GM18505 (cell line): Measurements from ENCODE around the gene HMCN2.

Experiments
- ATAC-seq: cut with Tn5 transposase; IDR thresholded peaks from one replicate; pipeline ENCODE4 v1.9.1; 2021; ENCODE audit not compliant: unreplicated experiment
- POLR2A ChIP-seq: IDR thresholded peaks from 4 replicates; pipeline ENCODE4 v1.6.1; 2011; ENCODE audit warnings: borderline replicate concordance; ENCODE audit not compliant: insufficient read depth, insufficient read length; ENCODE audit errors: extremely low read depth

Gene HMCN2

DNA sequence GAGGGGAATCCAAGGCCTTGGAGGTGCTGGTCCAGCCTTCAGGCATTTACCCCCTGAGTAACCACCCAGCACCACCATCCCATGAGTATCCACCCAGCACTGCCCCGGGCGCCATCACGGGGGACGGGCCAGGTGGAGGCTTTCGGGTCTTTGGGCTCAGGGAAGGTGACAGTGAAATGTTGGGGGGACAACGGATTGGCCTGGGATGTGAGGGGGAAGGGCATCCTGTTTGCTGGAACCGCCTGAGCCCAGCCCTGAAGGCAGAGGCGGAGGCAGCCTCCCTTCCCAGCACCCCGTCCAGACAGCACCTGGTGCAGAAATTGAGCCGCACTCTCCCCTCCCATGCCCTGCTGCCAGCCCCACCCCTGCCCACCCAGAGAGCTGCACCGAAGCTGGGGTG, 196.2 kb downstream of the HMCN2 start:
- no peak for TF ChIP-seq POLR2A
- ATAC-seq, result no peak

DNA sequence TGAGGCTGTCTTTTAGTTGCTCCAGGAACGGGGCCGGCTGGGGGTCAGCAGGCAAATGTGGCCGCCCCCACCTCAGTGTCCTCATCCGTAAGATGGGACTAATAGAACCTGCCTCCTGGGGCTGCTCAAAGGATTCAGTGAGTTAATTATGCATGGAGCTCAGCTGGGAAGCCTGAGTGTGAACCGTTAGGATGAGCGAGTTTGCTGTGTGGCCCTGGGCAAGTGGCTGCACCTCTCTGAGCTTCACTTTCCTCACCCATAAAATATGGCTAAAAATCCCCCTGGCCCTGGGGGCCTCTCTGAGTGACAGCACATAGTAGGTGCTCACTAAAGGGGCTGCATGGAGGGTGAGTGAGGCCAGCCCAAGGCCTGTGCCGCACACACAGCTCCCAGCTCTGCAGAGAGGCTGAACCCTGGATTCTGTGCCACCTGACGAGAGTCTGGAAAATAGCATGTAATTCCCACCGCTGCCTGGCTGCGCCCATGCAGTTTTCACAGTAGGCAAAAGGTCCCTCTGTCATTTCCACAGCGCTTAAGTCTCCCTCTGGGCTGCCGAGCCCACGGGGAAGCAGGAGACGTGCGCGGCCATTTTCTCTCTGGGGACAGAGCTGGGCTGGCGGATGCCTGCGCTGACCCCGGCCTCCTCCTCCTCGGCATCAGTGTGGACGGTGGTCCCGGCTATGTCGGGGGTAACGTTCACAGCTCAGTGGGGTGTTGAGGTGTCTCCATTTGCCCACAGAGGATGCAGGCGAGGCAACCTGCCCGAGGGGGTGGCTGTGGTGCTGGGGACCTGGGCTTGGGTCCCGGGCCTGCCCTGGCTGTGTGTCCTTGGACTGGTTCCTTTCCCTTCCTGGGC, 197.4 kb downstream of the HMCN2 start:
- no peak for TF ChIP-seq POLR2A
- no peak for ATAC-seq

DNA sequence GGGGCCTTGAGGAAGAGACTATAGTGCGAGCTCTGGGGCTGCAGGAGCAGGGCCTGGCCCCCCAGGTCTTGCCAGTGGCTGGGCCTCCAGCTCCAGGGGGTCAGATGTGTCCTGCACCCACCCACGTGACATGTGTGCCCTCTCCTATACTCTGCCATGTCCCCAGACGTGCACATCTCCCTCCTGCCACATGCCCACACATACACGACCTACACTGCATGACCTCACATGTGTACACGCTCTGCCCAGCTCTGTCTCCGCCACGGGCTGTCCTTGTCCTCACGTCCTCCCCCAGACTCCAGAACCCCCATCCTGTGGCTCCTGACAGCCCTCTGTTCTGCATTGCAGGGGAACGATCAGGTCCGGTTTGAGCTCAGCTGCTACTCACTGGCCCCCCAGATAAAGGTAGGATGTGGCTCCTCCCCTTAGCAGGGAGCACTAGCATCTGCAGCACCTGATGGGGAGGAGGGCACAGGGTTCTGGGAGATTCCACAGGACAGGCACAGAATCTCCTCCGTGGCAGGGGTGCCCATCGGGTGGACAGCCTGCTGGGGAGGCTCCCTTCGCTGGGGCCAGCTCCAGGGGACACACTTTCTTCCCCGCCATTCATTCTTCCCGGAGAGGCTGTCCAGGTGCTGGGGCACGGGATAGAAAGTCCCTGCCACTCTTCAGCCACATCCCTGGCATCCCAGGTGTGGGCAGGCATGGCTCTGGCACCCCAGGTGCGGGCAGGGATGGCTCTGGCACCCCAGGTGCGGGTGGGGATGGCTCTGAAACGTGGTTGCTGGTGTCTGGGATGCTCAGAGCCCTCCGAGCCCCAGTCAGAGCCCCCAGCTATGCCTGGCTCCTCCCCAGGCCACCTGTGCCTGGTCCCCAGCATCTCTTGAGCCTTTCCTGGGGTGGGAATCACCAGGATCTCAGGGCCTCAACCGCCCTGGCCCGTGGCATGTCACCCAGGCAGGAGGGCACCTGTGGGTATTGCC, 198.5 kb downstream of the HMCN2 start:
- ATAC-seq, result no peak
- no peak for TF ChIP-seq POLR2A

DNA sequence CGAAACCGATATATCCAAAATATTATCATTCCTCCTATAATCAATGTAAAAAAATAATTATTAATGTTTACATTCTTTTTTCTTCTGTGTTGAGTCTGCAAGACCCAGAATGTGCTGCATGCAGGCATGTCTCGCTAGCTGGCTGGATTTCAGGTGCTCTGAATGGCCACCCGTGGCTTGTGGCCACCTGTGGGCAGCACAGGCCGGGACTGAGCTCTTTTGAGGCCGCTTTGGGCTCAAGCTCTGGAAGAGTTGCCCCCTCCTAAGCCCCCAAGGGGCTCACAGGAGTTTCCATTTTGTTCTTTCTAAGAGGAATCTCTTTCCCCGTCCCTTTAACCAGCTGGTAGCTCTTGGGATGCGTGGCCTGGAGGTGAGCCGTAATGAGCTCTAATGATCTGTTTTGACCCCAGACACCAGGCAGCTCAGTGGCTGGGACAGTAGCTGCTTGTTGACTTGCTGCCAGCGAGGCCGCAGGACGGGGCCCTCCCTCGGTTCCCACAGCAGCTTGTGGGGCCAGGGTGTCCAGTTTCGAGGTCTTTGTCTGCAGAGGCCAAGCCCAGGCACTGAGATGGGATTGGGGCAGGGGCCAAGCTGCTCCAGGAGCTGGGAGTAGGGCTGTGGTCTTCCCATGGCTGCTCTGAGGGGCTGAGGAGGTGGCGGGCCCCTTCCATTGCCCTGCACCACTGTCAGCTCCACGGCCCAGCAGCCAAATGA, 200.0 kb downstream of the HMCN2 start:
- TF ChIP-seq POLR2A, result no peak

DNA sequence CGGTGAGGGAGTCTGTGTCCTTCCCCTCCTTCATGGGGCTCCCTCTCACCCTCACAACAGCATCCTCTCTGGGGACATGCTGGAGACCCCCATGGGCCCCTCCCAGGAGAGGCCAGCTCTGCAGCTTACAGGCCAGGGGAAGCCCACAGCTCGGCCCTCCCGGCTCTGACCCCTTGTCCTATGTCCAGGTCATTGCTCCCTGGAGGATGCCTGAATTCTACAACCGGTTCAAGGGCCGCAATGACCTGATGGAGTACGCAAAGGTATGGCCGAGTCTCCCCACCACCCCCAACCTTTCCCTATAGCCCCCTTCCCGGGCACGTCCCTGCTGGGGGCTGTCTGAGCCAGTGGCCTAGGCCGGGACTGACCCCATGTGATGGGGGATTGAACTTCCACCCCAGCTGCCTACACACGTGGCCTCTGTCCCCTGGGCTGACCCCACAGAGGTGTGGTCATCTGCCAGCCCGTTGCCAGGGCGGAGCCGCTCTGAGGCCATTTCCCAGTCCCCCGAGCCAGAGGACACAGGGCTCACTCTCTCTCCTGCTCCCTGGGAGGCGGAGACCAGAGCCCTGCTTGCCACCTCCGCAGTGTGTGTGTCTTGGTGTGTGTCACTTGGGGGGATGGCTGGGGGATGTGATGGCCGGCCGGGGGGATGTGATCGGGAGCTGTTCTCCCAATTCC, 201.1 kb downstream of the HMCN2 start:
- ATAC-seq, result no peak
- no peak for TF ChIP-seq POLR2A

More for the DNA sequence above, 200.0 kb downstream of the HMCN2 start:
- ATAC-seq, result no peak

DNA sequence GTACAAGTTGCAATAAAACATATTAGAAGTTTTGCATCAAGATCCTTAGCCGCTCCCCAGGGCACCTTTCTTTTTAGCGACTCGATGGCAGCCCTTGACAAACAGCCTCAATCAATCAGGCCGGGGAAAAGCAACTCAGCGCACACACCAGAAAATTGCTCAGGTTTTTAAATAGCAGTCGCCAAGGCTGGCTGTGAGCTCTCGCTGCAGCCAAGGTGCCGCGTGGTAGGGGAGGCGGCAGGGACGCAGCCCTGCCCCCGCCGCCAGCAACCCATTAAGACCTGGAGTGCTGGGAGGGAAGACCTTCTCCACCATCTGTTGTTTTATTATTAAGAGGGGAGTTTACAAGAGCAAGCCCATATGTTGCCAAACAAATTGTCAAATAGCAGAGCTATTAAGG, 201.8 kb downstream of the HMCN2 start:
- no peak for TF ChIP-seq POLR2A
- ATAC-seq, result no peak

DNA sequence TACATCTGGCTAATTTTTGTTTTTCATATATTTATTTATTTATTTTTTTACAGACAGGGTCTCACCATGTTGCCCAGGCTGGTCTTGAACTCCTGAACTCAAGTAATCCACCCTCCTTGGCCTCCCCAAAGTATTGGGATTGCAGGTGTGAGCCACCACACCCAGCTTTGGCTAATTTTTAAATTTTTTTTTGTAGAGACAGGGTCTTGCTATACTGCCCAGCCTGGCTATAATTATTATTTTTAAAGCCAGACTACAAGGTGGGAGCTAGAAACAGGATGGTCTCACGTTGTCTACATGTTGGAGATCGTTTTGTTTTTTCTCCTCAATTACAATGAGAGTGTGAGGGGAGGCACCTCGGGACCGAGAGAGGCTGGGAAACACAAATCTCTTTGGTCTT, 203.0 kb downstream of the HMCN2 start:
- no peak for TF ChIP-seq POLR2A

DNA sequence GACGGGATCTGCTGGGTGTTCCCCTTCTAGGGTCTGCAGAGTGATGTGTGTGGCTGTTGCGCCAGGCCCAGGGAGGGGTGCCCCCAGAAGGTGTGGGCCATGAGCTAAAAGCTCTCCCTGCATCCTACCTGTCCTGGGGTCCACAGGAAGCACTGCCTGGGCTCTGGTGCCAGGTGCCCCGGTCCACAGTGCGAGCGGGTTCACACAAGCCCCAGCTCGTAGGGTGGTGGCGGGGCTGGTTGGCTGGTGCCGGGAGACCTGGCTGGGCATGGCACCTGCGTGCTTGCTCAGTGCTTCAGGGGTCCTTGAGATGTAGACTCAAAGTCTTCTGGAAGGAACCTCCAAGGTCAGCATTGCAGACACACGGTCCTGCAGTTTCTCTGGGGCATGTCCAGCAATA, 204.7 kb downstream of the HMCN2 start:
- no peak for ATAC-seq
- no peak for TF ChIP-seq POLR2A

More for the DNA sequence above, 203.0 kb downstream of the HMCN2 start:
- ATAC-seq, result no peak

DNA sequence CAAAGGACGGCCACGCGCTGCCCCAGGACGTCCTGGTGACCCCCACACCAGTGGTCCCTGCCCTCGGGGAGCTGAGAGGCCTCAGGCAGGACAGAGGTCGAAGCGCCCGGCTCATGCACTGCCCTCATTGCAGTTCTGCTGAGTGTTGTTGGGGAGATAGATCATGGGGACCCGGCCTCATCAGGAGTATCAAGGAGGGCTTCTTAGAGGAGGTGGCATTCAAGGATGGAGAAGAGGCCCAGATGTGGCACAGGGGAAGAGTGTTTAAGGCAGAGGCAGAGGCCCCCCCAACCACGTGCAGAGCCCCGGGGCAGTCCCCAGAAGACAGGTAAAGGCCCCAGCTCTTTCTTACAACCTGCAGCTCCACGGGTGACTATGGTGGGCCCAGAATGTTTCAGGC, 205.4 kb downstream of the HMCN2 start:
- no peak for ATAC-seq

DNA sequence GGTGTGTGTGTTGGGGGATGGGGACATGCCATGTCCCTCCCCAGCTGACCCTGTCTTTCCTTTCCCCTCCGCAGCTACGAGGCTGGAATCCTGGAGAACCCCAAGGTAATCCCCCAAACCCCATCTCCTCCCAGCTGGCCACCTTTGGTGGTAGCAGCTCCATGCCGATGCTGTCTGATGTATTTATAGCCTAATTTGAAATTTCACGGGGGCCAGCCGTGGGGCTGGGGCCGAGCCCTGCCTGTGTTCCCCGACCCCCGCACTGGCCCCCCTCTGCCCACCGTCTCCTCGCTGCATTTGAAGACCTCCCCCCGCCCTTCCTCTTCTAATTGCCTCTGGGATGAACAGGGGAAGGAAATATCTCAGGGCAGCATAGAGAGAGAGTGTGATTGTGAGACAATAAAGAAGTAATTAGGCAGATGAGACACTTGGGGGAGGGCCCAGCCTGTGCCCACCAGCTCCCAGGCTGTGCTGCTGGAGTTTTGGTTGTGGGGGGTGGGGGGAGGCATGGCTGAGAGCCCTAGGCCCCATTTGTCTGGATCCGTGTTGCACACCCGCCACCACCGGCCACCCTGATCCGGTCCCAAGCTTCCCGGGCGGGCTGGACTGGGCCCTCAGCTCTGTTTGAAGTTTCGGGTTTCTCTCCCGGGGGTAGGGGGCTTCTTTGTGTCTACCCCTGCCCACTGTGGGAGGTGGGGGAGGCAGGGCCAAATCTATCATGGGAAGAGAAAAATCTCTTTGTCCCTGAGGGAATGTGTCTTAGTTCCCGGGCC, 206.0 kb downstream of the HMCN2 start:
- no peak for TF ChIP-seq POLR2A
- no peak for ATAC-seq

More for the DNA sequence above, 205.4 kb downstream of the HMCN2 start:
- no peak for TF ChIP-seq POLR2A

DNA sequence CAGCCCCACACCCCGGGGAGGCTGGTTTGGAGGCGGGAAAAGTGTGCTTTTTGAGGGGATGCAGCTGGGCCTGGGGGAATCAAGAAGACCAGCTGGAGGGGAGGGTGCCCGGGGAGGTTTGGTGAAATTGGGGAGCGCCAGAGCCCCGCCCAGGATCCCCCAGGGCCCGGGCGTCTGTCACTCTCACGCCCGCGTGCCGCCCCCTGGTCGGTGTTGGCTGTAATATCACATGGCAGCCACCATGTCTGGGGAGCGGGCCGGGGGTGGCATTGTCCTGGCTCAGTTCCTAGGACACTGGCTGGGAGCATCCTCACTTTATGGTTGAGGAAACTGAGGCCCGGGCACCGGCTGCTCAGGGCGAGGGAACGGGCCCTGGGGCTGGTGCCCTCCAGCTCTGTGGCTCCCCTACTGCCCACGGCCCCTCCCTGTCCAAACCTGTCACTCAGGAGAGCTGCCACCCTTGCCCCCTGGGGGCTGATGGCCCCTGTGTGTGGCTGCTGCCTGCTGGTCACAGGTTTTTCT, 206.7 kb downstream of the HMCN2 start:
- TF ChIP-seq POLR2A, result no peak
- no peak for ATAC-seq

DNA sequence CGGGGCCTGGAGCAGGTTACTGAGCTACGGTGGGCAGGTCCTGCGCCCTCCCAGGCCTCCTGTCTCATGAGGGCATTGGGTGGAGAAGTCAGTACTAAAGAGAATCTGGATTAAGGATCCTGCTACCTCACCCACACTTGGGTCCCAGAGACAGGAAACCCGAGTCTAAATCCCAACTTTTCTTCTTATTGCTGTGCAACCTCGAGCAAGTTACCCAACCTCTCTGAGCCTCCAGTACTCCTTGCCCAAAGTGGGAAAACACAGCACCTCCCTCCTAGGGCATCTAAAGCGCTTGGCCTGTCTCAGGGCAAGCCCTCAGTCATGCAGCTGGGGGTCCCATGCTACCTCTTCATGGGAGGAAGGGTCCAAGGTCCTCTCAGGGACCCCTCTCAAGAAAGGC, 207.4 kb downstream of the HMCN2 start:
- no peak for TF ChIP-seq POLR2A
- ATAC-seq, result no peak

DNA sequence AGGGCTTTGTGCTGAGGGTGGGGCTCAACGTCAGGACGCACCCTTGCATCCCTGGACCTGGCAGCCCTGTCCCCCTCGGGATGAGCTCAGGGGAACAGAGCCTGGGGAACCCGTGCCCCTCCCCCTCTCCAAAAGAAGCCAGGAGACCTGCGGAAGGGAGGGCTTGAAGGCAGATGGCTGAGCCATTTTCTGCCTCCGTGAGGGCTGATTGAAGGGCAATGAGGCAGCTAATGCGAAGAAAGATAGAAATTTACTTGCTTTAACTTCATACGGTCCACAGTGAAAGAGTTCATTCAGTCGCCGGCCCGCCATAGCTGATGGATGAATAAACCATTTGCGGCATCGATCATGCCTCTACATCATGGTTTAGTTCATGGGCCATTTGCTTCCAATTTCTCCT, 208.0 kb downstream of the HMCN2 start:
- TF ChIP-seq POLR2A, result no peak
- no peak for ATAC-seq
